Esophagus squamous epithelium (tissue), 5 donors: Measurements from ENCODE around the gene NLGN1. TPM values are rescaled to one million over a fixed set of nuclear protein-coding genes. Genes with fewer than 3 reads are reported as not detected.

Experiments
- DNase-seq: peaks from one replicate; lab custom pipeline; 2025; lab: John Stamatoyannopoulos, UW
- H3K27ac ChIP-seq, 4 donors: fragments of 200-600 bp; sonication (generic); one replicate each; pipeline ENCODE4 v1.5.1; 2016 to 2019; ENCODE audit warnings: mild to moderate bottlenecking in 1 of 4
- H3K27me3 ChIP-seq, 4 donors: fragments of 200-600 bp; sonication (generic); 1 replicate in 3 of 4; 2 replicates in 1 of 4; pipeline versions ENCODE4 v1.5.1 to v1.6.0; 2017 to 2021; ENCODE audit warnings: antibody characterized with exemption in 1 of 4
- H3K36me3 ChIP-seq, 3 donors: fragments of 200-600 bp; sonication (generic); one replicate each; pipeline ENCODE4 v1.5.1; 2016 to 2019
- H3K4me1 ChIP-seq, 3 donors: fragments of 200-600 bp; sonication (generic); one replicate each; pipeline ENCODE4 v1.5.1; 2017 to 2019
- H3K4me3 ChIP-seq, 4 donors: fragments of 200-600 bp; sonication (generic); 1 replicate in 3 of 4; 2 replicates in 1 of 4; pipeline ENCODE4 v1.5.1; 2016 to 2019; ENCODE audit warnings: mild to moderate bottlenecking in 2 of 4, moderate library complexity in 1 of 4
- H3K9me3 ChIP-seq, 3 donors: fragments of 200-600 bp; sonication (generic); one replicate each; pipeline ENCODE4 v1.5.1; 2016 to 2019
- POLR2A ChIP-seq, 4 donors: fragments of 450-650 bp; IDR thresholded peaks; one replicate each; pipeline ENCODE4 v1.6.1; 2017; ENCODE audit warnings: antibody characterized with exemption in 4 of 4, mild to moderate bottlenecking in 4 of 4, moderate library complexity in 3 of 4
- WGBS, 2 donors: methylation state at CpG; one replicate each; pipeline ENCODE4 v1.1.5; 2018; 5-methylcytosine and 5-hydroxymethylcytosine counted together
- intact Hi-C: fragments of 100-400 bp; cut with DNase I; formaldehyde crosslinking; loops from one replicate; pipeline ENCODE4 v1.15.0; 2022
- total RNA-seq, 4 donors: library from RNA; depleted of rRNA; stranded (reverse); fragments of >200 nt; gene quantifications; one replicate each; pipeline ENCODE4 v1.1.0, GENCODE V29; 2016
- TF ChIP-seq, protein P1 (sequence below), 6 experiments: fragments of 450-650 bp in 4 of 6; fragments of 200-600 bp in 2 of 6; sonication (generic) in 2 of 6; IDR thresholded peaks; one replicate each; pipeline ENCODE4 v1.5.1; 2016 to 2019; ENCODE audit warnings: antibody characterized with exemption in 6 of 6, mild to moderate bottlenecking in 4 of 6, moderate library complexity in 4 of 6
- donor health status: DM: yes; HTN: yes; CAD: no.

Gene NLGN1
- total RNA-seq, 4 donors from 2014 or later = 0.34 to 12.6 (median 2.9) TPM

DNA sequence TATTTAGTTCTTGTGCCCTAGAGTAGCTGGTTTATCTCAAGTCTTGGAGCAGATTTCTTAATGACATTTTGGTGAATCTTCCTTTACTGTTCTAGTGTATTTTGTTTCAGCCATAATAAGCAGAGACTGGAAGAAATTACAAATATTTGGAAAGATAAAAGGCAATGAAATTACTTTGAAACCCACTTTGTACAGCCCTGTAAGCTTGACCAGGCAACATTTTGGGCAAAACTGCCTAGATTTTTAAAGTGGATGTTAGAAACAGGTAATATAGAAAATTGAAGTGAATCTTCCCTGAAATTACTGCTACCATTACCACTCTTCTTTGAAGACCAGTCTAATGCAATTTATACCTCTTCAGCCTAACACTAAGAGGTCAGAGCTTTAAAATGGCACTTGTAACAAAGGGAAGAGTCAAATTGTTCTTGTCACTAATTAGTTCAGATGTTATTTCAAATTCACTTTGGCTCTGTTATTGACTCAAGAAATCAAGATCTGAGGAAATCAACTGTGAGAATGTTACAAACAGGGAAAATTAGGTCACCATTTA is 589.4 kb downstream of the NLGN1 start:
- Histone ChIP-seq H3K4me1 (no peaks in the 10 kb centered on the region), H3K9me3 (no peaks in the 10 kb centered on the region), H3K36me3 (no peaks in the 10 kb centered on the region), H3K27me3 (no peaks in the 10 kb centered on the region), H3K4me3 (no peak overlapping the region), H3K27ac (no peak overlapping the region)
- no peak for DNase-seq
- intact Hi-C loops = no loop called here
- TF ChIP-seq, protein P1, sequence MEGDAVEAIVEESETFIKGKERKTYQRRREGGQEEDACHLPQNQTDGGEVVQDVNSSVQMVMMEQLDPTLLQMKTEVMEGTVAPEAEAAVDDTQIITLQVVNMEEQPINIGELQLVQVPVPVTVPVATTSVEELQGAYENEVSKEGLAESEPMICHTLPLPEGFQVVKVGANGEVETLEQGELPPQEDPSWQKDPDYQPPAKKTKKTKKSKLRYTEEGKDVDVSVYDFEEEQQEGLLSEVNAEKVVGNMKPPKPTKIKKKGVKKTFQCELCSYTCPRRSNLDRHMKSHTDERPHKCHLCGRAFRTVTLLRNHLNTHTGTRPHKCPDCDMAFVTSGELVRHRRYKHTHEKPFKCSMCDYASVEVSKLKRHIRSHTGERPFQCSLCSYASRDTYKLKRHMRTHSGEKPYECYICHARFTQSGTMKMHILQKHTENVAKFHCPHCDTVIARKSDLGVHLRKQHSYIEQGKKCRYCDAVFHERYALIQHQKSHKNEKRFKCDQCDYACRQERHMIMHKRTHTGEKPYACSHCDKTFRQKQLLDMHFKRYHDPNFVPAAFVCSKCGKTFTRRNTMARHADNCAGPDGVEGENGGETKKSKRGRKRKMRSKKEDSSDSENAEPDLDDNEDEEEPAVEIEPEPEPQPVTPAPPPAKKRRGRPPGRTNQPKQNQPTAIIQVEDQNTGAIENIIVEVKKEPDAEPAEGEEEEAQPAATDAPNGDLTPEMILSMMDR (IDR thresholded peaks at IDR 0.05) = no peak
- no peak for TF ChIP-seq POLR2A (IDR thresholded peaks at IDR 0.05)

DNA sequence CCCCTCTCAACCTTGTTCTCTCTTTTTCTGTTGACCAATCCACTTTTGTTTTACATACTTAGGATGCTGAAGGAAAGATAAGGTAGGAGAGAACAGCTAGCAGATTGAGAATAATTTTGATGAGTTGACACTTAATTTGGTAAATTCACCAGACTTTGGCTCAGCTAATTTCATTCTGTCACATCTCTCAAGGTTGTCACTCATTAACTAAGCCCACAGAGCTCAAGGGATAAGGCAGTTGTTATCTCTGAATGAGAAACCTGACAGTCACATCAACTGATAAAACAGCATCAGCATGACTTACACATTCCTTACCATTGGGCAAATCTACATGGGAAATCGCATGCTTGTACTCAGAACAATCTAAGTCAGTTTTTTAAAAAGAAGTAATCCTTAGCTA is 591.4 kb downstream of the NLGN1 start:
- TF ChIP-seq, protein P1 (IDR thresholded peaks at IDR 0.05) = no peak
- TF ChIP-seq POLR2A (IDR thresholded peaks at IDR 0.05) = no peak
- Histone ChIP-seq H3K4me1 (no peaks in the 10 kb centered on the region), H3K27me3 (no peaks in the 10 kb centered on the region), H3K4me3 (no peak overlapping the region), H3K27ac (no peak overlapping the region), H3K9me3 (no peaks in the 10 kb centered on the region), H3K36me3 (no peaks in the 10 kb centered on the region)
- intact Hi-C loops = no loop called here
- DNase-seq = no peak
- 82 to 85% methylated on average over 1 of the region's 1 CpG for WGBS, 2 donors

DNA sequence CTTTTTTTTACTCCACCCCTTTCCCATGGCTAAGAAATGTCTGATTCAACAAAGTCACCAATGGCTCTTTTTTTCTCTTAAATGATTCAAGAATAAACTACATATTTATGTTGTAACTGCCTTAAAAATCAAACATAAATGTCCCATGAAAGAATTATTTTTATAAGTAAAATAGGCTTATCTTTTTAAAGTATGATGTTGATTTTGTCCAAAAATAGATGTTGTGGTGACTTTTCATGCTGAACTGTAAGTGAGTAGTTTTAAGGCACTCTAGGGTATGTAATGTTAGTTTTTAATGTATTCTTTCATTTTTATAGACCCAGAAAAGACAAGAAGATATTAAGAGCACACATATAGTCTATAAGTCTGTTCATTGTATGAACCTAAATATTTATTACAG is 594.9 kb downstream of the NLGN1 start:
- TF ChIP-seq, protein P1 (IDR thresholded peaks at IDR 0.05) = no peak
- TF ChIP-seq POLR2A (IDR thresholded peaks at IDR 0.05) = no peak
- no peaks in the 10 kb centered on the region for H3K9me3 ChIP-seq
- intact Hi-C loops = no loop called here
- DNase-seq = no peak
- H3K27ac ChIP-seq = no peak overlapping the region
- no peaks in the 10 kb centered on the region for H3K4me1 ChIP-seq
- no peaks in the 10 kb centered on the region for H3K36me3 ChIP-seq
- H3K4me3 ChIP-seq = no peak overlapping the region
- H3K27me3 ChIP-seq = no peaks in the 10 kb centered on the region

DNA sequence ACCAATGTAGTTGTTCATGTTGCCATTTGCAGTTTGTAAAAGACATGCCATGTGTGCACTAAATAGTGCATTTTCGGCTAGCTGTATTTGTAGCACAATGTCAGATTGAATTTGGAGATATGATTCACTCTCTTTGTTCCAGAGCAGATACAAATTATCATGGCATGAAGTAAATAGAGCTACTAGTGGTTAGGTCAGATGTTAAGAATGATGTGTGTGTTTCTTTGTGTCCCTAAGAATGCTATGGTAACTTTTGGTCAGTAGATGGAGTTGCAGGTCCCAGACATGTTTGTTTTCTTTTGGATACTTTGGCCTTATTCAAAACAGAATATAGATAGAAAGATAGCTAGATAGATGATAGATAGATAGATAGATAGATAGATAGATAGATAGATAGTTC is 595.8 kb downstream of the NLGN1 start:
- Histone ChIP-seq H3K4me1 (no peaks in the 10 kb centered on the region), H3K27ac (no peak overlapping the region), H3K27me3 (no peaks in the 10 kb centered on the region), H3K4me3 (no peak overlapping the region), H3K9me3 (no peaks in the 10 kb centered on the region), H3K36me3 (no peaks in the 10 kb centered on the region)
- WGBS, 2 donors = 20 to 28% methylated on average over 1 of the region's 1 CpG
- intact Hi-C loops = no loop called here
- no peak for TF ChIP-seq POLR2A (IDR thresholded peaks at IDR 0.05)
- TF ChIP-seq, protein P1 (IDR thresholded peaks at IDR 0.05) = no peak
- no peak for DNase-seq

DNA sequence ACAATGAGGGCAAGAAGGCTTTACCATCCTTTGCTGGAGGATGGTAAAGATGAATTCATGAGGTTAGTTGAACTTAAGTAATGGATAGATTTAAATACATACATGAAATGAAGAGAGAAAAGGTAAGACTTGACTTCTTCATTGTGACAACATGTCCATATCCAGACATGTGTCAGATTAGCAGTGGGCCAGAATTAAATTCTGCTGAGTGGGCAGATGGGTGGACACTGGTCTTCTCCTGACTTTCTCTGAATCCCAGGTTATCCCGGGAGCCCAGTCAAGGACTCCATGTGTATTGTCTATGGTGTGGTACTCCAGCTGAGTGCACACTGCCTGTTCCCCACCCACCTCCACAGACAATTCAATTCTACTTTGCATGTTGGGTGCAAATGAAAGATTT is 603.1 kb downstream of the NLGN1 start:
- Histone ChIP-seq H3K4me1 (no peaks in the 10 kb centered on the region), H3K27ac (no peak overlapping the region), H3K36me3 (no peaks in the 10 kb centered on the region), H3K27me3 (no peaks in the 10 kb centered on the region), H3K4me3 (no peak overlapping the region), H3K9me3 (no peaks in the 10 kb centered on the region)
- TF ChIP-seq, protein P1 (IDR thresholded peaks at IDR 0.05) = no peak
- no peak for TF ChIP-seq POLR2A (IDR thresholded peaks at IDR 0.05)
- intact Hi-C loops = no loop called here
- 82 to 88% methylated on average over 1 of the region's 1 CpG for WGBS, 2 donors
- no peak for DNase-seq
